ENCODE measurements around the gene ARHGDIB.

The ARHGDIB gene

DNA sequence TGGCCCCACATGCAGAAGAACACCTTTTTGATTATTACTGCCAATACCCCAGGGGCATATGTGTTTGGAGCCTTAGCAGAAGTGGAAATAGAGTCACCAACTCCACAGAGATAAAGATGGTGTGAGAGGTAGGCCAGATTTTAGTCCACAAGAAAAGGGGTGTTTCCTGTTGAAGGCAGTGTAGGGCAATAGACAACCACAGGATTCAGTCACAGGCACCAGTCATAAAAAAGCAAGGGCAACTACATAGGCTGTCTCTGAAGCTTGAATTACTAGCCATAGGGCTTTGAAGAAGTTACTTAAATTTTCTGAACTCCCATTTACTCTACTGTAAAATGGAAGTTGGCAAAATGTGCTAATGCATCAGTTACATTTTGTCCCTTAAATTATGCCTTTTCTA, 41.9 kb downstream of the ARHGDIB start:
- H3K9ac ChIP-seq (ENCODE audit: low read depth, low read length) = no peak overlapping the region
- no peaks in the 10 kb centered on the region for H3K9me3 ChIP-seq (ENCODE audit: insufficient read depth, low read depth, low read length)
- H3K27ac ChIP-seq (ENCODE audit: low read length) = no peak overlapping the region
- H3K4me3 ChIP-seq (ENCODE audit: low read length) = no peak overlapping the region
- no peaks in the 10 kb centered on the region for H3K4me1 ChIP-seq (ENCODE audit: insufficient read depth, low read length)
- H3K27me3 ChIP-seq (ENCODE audit: insufficient read depth, low read length) = no peaks in the 10 kb centered on the region
- no peaks in the 10 kb centered on the region for H3K36me3 ChIP-seq (ENCODE audit: insufficient read depth, low read depth, low read length)

GRCh38 chr12:14915736-14916135, 45.7 kb downstream of the ARHGDIB start:
- no peak overlapping the region for H3K4me3 ChIP-seq (ENCODE audit: low read length)
- H3K27me3 ChIP-seq (ENCODE audit: insufficient read depth, low read length) = no peaks in the 10 kb centered on the region
- H3K9me3 ChIP-seq (ENCODE audit: insufficient read depth, low read depth, low read length) = no peaks in the 10 kb centered on the region
- H3K27ac ChIP-seq (ENCODE audit: low read length) = no peak overlapping the region
- no peaks in the 10 kb centered on the region for H3K4me1 ChIP-seq (ENCODE audit: insufficient read depth, low read length)
- no peaks in the 10 kb centered on the region for H3K36me3 ChIP-seq (ENCODE audit: insufficient read depth, low read depth, low read length)
- no peak overlapping the region for H3K9ac ChIP-seq (ENCODE audit: low read depth, low read length)

DNA sequence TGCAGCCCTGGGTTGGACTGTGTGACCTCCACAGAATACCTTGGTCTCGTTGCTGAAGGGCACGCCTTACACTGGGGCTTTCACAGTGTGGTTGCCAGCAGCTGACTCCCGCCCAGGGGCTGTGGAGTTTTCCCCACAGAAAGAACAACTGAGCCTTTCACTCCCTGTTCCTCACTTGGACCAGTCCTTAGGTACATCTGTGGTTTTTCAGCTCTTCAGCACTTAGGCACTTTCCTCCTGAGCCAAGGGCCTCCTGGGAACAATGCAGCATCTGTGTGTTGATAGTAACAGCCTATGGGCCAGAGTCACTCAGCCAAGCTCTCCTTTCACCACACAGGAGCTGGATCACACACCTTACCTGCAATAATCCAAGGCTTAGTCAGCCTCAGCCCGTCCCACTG, 48.0 kb downstream of the ARHGDIB start:
- no peak overlapping the region for H3K4me3 ChIP-seq (ENCODE audit: low read length)
- no peaks in the 10 kb centered on the region for H3K27me3 ChIP-seq (ENCODE audit: insufficient read depth, low read length)
- H3K4me1 ChIP-seq (ENCODE audit: insufficient read depth, low read length) = no peaks in the 10 kb centered on the region
- no peaks in the 10 kb centered on the region for H3K36me3 ChIP-seq (ENCODE audit: insufficient read depth, low read depth, low read length)
- no peaks in the 10 kb centered on the region for H3K9me3 ChIP-seq (ENCODE audit: insufficient read depth, low read depth, low read length)
- no peak overlapping the region for H3K27ac ChIP-seq (ENCODE audit: low read length)
- no peak overlapping the region for H3K9ac ChIP-seq (ENCODE audit: low read depth, low read length)

- Histone ChIP-seq H3K4me1 (ENCODE audit: insufficient read depth, low read length) (no peaks in the 10 kb centered on the region), H3K27ac (ENCODE audit: low read length) (no peak overlapping the region), H3K9me3 (ENCODE audit: insufficient read depth, low read depth, low read length) (no peaks in the 10 kb centered on the region), H3K9ac (ENCODE audit: low read depth, low read length) (no peak overlapping the region), H3K4me3 (ENCODE audit: low read length) (no peak overlapping the region), H3K27me3 (ENCODE audit: insufficient read depth, low read length) (no peaks in the 10 kb centered on the region), H3K36me3 (ENCODE audit: insufficient read depth, low read depth, low read length) (no peaks in the 10 kb centered on the region)
These were observed 50.3 kb downstream of the ARHGDIB start for GRCh38 chr12:14911131-14911530.

DNA sequence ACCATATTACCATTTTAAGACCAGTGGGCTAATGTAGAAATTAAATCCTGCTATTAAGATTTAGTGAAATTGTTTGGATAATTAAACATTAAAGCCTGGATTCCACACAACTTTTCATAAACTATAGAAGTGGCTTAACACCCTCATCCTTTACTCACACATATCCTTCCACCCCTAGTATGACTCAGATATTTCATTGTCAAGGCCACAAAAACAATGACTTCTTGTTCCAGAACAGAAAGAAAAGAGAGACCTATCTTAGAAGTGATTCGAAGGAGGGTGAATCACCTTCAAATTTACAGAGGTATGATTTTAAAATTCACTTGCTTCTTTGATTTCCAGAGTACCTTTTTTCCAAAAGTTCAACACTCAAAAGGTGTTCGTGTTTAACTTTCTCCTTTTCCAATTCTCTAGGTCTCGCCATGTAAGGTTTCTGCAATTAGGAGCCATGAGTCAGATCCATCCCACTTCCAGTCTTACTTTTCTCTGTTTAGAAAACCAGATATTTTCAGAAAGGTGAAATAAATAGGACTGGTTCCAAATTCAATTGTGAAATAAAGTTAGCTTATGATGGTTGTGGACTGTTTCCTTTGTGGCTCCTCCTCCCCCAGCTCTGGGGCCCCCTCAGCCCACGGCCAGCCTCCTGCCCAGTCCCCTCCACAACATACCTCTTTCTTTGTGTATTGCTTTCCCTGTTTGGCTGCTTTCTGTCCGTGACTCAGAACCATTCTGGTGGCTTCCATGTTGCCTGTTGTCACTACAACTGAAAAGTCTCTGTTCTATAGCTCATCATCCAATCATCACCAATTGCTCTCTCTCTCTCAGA, 51.1 kb downstream of the ARHGDIB start:
- Histone ChIP-seq H3K9me3 (ENCODE audit: insufficient read depth, low read depth, low read length) (no peaks in the 10 kb centered on the region), H3K4me1 (ENCODE audit: insufficient read depth, low read length) (no peaks in the 10 kb centered on the region), H3K27me3 (ENCODE audit: insufficient read depth, low read length) (no peaks in the 10 kb centered on the region), H3K9ac (ENCODE audit: low read depth, low read length) (no peak overlapping the region), H3K27ac (ENCODE audit: low read length) (no peak overlapping the region), H3K4me3 (ENCODE audit: low read length) (no peak overlapping the region), H3K36me3 (ENCODE audit: insufficient read depth, low read depth, low read length) (no peaks in the 10 kb centered on the region)

DNA sequence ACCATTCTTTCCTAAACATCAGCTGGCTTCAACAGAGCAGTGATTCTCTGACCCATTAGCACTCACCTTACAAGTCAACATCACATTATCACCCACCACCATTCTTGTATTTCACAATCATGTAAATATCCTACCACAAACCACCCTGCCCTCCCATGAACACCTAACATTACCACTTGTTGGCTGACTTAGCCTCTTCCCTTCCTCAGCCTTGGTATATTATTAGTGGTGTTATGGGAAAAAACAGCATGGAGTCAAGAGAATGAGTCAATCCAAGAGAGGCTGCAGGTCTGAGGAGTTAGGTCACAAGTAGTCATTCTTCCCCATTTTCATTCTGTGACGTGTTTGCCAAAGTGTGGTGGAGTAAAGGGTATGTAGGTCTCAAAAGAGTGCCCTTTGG, 53.4 kb downstream of the ARHGDIB start:
- Histone ChIP-seq H3K4me3 (ENCODE audit: low read length) (no peak overlapping the region), H3K9ac (ENCODE audit: low read depth, low read length) (no peak overlapping the region), H3K27ac (ENCODE audit: low read length) (no peak overlapping the region), H3K9me3 (ENCODE audit: insufficient read depth, low read depth, low read length) (no peaks in the 10 kb centered on the region), H3K4me1 (ENCODE audit: insufficient read depth, low read length) (no peaks in the 10 kb centered on the region), H3K27me3 (ENCODE audit: insufficient read depth, low read length) (no peaks in the 10 kb centered on the region), H3K36me3 (ENCODE audit: insufficient read depth, low read depth, low read length) (no peaks in the 10 kb centered on the region)

DNA sequence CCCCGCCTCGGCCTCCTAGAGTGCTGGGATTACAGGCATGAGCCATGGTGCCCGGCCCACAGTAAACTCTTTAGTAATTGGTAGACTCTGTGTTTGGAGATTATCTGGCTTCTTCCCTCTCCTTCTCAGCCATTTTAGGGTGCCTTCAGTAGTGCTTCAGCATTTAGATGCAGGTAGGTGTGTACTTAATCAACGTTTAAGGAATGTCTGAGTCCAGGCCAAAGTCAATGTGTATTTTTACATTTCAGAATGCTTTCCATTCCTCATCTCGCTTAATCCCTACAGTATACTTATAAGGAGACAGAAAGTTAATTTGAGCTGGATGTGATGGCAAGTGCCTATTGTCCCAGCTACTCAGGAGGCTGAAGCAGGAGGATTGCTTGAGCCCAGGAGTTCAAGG, 55.3 kb downstream of the ARHGDIB start:
- no peaks in the 10 kb centered on the region for H3K9me3 ChIP-seq (ENCODE audit: insufficient read depth, low read depth, low read length)
- no peaks in the 10 kb centered on the region for H3K36me3 ChIP-seq (ENCODE audit: insufficient read depth, low read depth, low read length)
- no peaks in the 10 kb centered on the region for H3K4me1 ChIP-seq (ENCODE audit: insufficient read depth, low read length)
- no peaks in the 10 kb centered on the region for H3K27me3 ChIP-seq (ENCODE audit: insufficient read depth, low read length)
- H3K27ac ChIP-seq (ENCODE audit: low read length) = no peak overlapping the region
- no peak overlapping the region for H3K4me3 ChIP-seq (ENCODE audit: low read length)
- no peak overlapping the region for H3K9ac ChIP-seq (ENCODE audit: low read depth, low read length)

- no peak overlapping the region for H3K9ac ChIP-seq (ENCODE audit: low read depth, low read length)
- no peak overlapping the region for H3K27ac ChIP-seq (ENCODE audit: low read length)
- no peaks in the 10 kb centered on the region for H3K4me1 ChIP-seq (ENCODE audit: insufficient read depth, low read length)
- H3K27me3 ChIP-seq (ENCODE audit: insufficient read depth, low read length) = no peaks in the 10 kb centered on the region
- H3K9me3 ChIP-seq (ENCODE audit: insufficient read depth, low read depth, low read length) = no peaks in the 10 kb centered on the region
- no peak overlapping the region for H3K4me3 ChIP-seq (ENCODE audit: low read length)
- no peaks in the 10 kb centered on the region for H3K36me3 ChIP-seq (ENCODE audit: insufficient read depth, low read depth, low read length)
These were observed 56.0 kb downstream of the ARHGDIB start for GRCh38 chr12:14905269-14906004.

GRCh38 chr12:14904854-14905253, 56.5 kb downstream of the ARHGDIB start:
- Histone ChIP-seq H3K9ac (ENCODE audit: low read depth, low read length) (no peak overlapping the region), H3K9me3 (ENCODE audit: insufficient read depth, low read depth, low read length) (no peaks in the 10 kb centered on the region), H3K4me1 (ENCODE audit: insufficient read depth, low read length) (no peaks in the 10 kb centered on the region), H3K27ac (ENCODE audit: low read length) (no peak overlapping the region), H3K4me3 (ENCODE audit: low read length) (no peak overlapping the region), H3K36me3 (ENCODE audit: insufficient read depth, low read depth, low read length) (no peaks in the 10 kb centered on the region), H3K27me3 (ENCODE audit: insufficient read depth, low read length) (no peaks in the 10 kb centered on the region)

DNA sequence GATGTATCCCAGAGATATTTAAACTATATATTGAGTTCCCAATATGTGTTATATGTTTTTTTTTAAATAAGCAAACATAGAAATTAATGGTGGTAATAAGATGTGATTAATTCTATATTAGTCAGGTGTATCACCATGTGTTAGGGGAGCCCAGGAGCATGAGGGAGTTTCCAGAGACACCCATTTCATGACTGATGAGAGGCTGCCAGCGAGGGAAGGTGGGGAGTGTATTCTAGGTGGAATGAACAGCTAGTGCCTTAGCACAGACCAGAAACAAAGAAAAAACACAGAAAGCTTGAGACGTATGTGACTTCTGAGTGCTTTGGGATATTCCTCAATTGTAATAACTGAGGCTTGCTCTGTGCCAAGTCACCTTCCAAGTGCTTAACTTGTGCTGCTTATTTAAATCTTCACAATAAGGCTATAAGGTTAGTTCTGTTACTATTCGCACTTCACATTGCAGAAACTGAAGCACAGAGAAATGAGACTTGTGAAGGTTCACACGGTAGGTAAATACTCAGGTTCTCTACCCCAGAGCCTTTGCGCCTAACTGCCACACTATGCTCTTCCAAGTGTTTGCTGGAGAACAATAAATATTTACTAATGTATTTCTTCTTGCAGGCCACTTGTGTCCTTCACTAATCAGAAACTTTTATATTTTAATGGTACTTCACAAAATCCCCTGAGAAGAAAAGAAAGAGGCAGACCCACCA, 57.9 kb downstream of the ARHGDIB start:
- Histone ChIP-seq H3K4me3 (ENCODE audit: low read length) (no peak overlapping the region), H3K9ac (ENCODE audit: low read depth, low read length) (no peak overlapping the region), H3K36me3 (ENCODE audit: insufficient read depth, low read depth, low read length) (no peaks in the 10 kb centered on the region), H3K27ac (ENCODE audit: low read length) (no peak overlapping the region), H3K27me3 (ENCODE audit: insufficient read depth, low read length) (no peaks in the 10 kb centered on the region), H3K4me1 (ENCODE audit: insufficient read depth, low read length) (no peaks in the 10 kb centered on the region), H3K9me3 (ENCODE audit: insufficient read depth, low read depth, low read length) (no peaks in the 10 kb centered on the region)

GRCh38 chr12:14902465-14902864, 58.9 kb downstream of the ARHGDIB start:
- no peaks in the 10 kb centered on the region for H3K36me3 ChIP-seq (ENCODE audit: insufficient read depth, low read depth, low read length)
- H3K4me1 ChIP-seq (ENCODE audit: insufficient read depth, low read length) = no peaks in the 10 kb centered on the region
- H3K9me3 ChIP-seq (ENCODE audit: insufficient read depth, low read depth, low read length) = no peaks in the 10 kb centered on the region
- no peak overlapping the region for H3K4me3 ChIP-seq (ENCODE audit: low read length)
- no peaks in the 10 kb centered on the region for H3K27me3 ChIP-seq (ENCODE audit: insufficient read depth, low read length)
- H3K27ac ChIP-seq (ENCODE audit: low read length) = no peak overlapping the region
- no peak overlapping the region for H3K9ac ChIP-seq (ENCODE audit: low read depth, low read length)

DNA sequence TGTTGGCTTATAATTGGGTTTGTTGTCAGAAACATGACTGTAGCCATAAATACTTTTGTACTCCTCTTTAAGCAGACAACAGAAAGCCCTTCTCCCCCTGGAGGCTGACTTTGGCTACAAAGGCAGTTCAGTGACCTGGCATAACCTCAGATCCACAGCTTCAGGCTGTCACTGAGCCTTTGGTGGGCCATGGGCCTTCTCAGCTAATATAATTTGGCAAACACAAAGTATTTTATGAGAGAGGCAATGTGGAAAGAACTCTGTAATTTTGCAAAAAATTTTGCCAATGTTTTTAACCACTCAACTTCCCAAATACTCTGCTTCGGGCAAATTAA, 60.2 kb downstream of the ARHGDIB start:
- no peaks in the 10 kb centered on the region for H3K27me3 ChIP-seq (ENCODE audit: insufficient read depth, low read length)
- no peak overlapping the region for H3K9ac ChIP-seq (ENCODE audit: low read depth, low read length)
- H3K9me3 ChIP-seq (ENCODE audit: insufficient read depth, low read depth, low read length) = no peaks in the 10 kb centered on the region
- no peak overlapping the region for H3K27ac ChIP-seq (ENCODE audit: low read length)
- H3K4me3 ChIP-seq (ENCODE audit: low read length) = no peak overlapping the region
- H3K4me1 ChIP-seq (ENCODE audit: insufficient read depth, low read length) = no peaks in the 10 kb centered on the region
- H3K36me3 ChIP-seq (ENCODE audit: insufficient read depth, low read depth, low read length) = no peaks in the 10 kb centered on the region
